Effector CD8-positive, alpha-beta T cell (primary cell): ENCODE data around the gene ESYT2.
A peak's percentile ranks its signal among the peaks of the same experiment; 100 is the strongest.
"Not testable (repeated sequence)": the region's sequence is repeated elsewhere in the genome, so short reads cannot be mapped to it uniquely, and the experiment has no call there.

Source experiments
- DNase-seq: peaks from one replicate; lab custom pipeline; 2025; lab: John Stamatoyannopoulos, UW

ESYT2 gene

DNA sequence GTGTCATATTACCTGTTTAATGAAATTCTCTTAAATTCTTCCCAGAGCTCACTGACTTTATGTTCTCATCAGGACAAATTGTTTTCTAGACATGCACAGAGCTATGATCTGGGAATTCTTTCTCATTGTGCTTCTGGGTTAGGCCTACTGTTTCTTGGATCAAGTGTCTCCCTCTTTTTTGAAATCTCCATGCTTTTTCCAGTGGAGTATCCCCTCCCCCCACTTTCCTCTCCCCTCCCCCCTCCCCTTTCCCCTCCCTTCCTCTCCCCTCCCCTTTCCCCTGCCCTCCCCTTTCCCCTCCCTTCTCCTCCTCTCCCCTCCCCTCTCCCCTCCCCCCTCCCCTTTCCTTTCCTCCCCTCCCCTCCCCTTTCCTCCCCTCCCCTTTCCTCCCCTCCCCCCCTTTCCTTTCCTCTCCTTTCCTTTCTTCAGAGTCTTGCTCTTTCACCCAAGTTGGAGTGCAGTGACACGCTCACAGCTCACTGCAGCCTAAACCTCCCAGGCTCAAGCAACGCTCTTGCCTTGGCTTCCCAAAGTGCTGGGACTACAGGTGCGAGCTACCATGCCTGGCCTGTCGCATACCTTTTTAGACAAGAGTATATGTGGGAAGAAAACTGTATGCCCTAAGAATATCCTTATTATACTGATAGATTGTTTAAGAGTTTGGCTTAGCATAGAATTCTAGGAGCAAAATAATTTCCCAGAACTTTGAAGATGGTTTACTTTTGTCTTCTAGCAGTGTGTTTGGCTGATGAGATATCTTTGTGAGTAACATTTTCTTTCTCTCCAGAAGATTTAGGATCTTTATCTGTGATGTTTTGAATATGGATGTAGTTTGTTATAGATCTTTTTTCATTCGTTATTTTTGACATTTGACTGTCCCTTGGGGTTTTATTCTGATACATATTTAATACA lies 29.5 kb upstream of the ESYT2 start:
- no peak for DNase-seq

DNA sequence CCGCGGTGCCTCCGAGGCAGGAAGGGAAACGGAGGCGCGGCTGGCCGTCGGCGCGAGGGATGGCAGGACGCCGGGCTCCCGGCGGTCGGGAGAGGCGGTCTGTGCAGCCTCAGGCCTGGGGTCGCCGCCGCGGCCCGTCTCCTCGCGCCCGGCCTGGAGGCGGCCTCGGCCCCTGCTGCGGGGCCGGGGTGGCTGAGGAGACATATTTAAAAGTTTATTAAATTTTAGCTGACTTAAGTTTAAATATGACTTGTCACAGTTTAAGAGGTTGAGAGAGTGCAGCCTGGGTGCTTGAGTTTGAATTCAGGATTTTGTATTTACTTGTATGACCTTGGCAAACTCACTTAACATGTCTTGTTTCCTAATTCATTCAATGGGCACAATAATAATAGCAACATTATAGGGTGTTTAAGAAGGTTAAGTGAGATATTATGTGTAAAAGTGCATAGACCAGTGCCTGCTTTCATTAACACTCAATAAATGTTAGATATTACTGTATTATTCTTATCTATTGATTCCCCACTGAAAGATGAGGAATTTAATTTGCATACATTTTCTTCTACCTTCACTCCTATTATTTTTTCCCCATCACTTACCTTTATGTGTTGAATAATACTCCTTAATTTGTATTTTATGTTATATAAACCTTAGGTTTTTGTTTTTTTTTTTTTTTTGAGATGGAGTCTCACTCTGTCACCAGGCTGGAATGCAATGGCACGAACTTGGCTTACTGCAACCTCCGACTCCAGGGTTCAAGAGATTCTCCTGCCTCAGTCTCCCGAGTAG lies 27.8 kb upstream of the ESYT2 start:
- no peak for DNase-seq

GRCh38 chr7:158854681-158855081 lies 25.4 kb upstream of the ESYT2 start:
- no peak for DNase-seq

- DNase-seq, result no peak
These were observed 21.3 kb upstream of the ESYT2 start for GRCh38 chr7:158850545-158851102.

DNA sequence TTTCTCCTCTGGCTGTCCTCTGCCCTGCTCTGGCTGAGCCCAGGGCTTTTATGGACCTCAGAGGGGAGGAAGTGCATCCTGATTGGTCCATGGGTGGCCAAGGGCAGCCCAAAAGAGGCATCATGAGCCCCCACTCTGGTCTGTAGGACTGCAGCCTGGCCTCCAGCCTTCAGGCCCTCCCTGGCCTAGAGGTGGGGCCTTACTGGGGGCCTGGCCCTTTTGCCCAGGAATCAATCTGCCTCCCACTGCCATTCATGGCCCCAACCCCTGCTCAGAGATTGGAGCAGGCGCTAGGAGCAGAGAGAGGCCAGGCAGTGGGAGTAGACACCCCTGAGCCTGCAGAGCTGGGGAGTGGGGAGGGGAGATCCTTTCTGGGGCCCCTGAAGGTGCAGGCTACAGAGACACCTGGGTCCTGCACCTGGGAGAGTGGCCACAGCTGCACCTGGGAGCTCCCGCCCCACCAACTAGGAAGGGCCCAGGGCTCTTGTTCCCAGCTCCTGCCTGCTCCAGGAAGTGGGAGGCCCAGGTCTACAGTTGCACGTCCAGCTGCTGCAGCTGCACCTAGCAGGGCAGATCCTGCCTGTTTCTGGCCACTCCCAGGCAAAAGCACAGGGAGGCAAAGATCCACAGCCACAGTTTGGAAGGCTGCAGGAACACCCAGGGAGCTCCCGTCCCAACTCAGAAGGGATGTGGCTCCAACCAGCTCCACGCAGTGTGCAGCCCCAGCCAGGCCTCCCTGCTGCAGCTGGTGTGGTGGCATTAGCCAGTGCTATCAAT lies 20.6 kb upstream of the ESYT2 start:
- DNase-seq, result no peak

GRCh38 chr7:158849442-158849767 lies 20.1 kb upstream of the ESYT2 start:
- DNase-seq, result no peak

- no peak for DNase-seq
These were observed 18.1 kb upstream of the ESYT2 start for GRCh38 chr7:158847451-158847866.

- no peak for DNase-seq
These were observed 17.0 kb upstream of the ESYT2 start for GRCh38 chr7:158846304-158846703.

DNA sequence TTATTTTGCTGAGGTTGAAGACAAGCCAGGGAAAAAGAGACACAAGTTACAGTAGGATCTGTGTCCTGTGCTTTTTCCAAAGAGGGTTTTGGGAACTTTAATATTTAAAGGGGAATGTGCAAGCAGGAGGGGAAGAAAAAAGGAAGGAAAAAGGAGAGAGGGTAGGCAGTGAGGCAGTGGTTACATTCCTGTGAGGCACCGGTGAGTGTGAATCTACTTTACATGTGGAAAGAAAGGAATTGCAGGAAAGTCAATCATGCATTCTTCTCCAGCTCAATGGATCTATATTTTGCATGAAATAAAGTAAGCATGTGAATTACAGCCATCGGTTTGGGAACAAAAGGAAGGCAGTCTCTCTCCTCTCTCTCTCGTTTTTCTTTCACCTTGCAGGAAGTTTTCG lies 14.5 kb upstream of the ESYT2 start:
- DNase-seq, result no peak

DNA sequence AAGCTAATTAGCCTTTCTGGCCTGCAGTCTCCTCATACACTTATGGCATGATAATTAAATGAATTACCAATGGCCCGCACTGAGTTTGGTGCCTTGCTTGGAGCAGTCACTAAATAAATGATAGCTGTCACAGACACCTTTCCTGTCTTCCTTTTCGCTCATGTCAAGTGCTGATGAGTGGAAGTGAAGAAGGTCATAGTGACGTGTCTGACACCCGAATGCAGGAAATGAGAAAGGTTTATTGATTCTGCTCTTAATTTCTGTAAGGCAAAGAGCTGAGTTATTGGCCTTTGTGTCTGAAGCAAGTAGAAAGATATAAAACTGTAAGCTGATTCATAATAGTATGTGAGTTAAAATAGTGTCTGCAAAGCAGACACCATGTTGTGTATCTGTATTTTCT lies 13.2 kb upstream of the ESYT2 start:
- no peak for DNase-seq

- no peak for DNase-seq
These were observed 11.3 kb upstream of the ESYT2 start for GRCh38 chr7:158840604-158841003.

GRCh38 chr7:158839177-158839576 lies 9.9 kb upstream of the ESYT2 start:
- DNase-seq, result not testable (repeated sequence)

DNA sequence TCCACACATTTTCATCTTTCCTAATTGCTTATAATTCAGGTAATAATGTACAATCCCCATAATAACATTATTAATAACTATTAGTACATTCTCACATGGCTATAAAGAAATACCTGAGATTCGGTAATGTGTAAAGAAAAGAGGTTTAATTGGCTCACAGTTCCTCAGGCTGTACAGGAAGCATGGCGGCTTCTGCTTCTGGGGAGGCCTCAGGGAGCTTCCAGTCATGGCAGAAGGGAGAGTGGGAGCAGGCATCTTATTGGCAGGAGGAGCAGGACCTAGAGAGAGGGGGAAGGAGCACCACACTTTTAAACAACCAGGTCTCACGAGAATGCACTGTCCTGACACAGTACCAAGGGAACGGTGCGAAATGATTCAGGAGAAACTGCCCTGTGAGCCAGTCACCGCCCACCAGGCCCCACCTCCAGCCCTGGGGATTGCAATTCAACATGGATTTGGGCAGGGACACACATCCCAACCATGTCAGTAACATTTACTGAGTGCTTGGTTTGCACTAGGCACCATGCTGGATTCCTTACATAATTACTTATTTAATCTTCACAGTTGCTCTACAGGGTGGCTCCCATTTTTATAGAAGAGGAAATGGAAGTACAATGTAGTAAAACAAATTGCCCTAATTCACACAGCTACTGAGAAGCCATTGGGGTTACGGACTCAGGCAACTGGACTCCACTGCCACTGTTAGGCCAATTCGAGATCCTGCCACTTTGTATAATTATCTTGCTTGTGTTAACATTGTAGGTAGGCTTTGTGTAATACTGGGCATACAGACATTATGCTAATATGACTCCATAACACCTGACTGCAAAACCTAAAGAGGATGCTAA lies 8.7 kb upstream of the ESYT2 start:
- no peak for DNase-seq

DNA sequence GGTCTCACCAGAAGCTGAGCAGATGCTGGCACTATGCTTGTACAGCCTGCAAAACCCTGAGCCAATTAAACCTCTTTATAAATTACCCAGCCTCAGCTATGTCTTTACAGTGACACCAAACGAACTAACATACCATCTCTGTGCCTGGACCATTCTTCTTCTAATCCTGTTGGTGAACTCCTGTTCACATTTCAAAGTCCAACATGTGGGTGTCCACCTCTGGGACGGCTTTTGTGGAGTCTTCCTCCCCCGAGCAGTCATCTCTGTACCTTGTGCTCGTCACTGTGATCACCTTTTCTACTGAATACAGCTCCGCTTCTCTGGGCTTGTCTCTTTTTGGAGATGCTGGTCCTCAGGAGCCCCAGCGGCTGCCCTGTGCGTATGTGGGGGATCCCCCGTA lies 7.4 kb upstream of the ESYT2 start:
- DNase-seq, result no peak

DNA sequence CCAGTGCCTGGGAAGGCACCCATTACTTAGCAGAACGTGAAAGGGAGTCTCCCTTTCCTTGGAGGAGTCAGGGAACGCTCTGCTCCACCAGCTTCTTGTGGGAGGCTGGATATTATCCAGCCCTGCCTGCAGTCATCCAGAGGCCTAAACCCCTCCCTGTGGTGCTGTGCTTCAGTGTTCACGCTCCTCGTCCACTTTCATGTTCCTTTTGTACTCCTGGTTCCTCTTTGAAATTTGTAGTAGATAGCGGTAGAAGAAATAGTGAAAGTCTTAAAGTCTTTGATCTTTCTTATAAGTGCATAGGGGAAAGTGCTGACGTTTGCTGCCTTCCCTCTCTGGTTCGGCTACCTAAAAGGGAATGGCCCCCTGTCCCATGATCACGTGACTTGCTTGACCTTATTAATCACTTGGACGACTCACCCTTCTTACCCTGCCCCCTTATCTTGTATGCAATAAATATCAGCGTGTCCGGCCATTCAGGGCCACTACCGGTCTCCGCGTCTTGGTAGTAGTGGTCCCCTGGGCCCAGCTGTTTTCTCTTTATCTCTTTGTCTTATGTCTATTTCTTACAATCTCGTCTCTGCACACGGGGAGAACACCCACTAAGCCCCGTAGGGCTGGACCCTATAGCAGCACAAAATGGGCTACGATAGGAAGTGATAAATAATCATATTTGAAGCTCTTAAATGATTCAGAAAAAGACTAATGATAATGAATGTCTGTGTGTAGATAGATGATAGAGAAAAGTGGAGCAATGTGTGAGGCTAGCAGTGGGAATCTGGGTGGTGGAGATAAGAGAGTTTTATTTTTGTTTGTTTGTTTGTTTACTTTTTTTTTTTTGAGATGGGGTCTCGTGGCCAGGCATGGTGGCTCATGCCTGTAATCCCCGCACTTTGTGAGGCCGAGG lies 5.8 kb upstream of the ESYT2 start:
- DNase-seq, result no peak

GRCh38 chr7:158832994-158833393 lies 3.7 kb upstream of the ESYT2 start:
- DNase-seq, result no peak

DNA sequence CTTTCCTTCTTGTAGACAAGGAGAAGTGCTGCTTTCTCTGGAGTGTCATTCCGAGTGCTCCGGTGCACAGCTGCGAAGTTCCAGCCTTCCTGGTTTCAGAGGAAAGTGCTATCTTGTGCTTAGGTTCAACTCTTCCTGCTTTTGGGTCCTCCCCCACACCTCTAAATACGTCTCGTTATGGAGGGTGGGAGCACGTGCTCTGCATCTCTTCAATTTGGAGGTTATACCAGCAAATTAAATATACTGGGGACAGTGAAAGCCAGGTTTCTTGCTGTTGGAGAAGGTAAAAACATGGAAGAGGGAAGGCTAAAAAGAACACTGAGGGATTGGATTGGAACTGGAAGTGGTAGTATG lies 2.4 kb upstream of the ESYT2 start:
- DNase-seq, result no peak

DNA sequence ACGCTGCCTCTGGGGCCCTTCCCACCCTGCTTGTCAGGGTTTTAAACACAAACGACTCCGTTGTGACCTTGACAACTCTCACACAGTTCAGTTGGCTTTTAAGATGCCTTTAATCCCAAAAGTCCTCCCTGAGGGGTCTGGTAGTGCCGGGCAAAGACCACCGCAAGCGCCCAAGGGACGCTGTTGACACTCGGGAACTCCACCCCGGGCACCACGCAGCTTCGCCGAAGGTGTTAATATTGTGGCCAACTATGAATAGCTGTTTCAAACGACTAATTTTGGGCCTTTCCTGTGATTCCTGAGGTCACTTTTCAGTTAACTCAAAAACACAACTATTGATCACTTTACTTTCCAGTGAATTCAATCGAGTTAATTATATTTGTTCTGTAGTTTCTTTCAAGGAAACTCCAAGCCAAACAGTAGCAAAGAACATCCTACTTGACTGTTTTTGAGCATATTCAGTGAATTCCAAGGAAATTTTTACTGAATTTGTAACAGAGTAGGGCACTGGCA lies 958 bp upstream of the ESYT2 start:
- no peak for DNase-seq

GRCh38 chr7:158829021-158829341 lies 328 bp downstream of the ESYT2 start:
- peak; percentile 60 for DNase-seq
